ENCODE data around the gene BRSK2.
"Not testable (repeated sequence)": the region's sequence is repeated elsewhere in the genome, so short reads cannot be mapped to it uniquely, and the experiment has no call there.

The BRSK2 gene

DNA sequence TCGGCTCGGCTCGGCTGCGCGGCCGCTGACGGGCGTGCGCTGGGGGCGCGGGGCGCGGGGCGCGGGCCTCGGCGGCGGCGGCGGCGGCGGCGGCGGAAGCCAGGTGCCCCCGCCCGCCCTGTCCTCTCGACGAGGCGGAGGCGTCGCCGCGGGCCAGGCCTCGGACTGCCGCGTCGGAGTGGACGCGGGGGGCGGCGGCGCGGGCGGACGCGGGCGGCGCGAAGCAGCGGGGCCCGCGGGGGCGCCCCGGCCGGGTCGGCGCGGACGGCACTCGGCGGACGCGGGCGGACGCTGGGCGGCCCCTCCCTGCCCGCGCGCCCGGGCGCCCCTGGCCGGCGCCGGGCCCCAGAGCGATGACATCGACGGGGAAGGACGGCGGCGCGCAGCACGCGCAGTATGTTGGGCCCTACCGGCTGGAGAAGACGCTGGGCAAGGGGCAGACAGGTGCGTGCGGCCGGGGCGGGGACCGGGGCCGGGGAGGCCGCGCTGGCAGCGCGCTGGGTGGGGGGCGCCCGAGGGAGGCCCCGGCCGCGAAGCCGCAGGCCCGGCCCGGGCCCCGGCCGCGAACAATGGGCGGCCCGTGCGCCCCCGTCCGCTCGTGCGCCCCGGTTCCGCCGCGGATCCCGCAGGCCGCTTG, at the start of gene BRSK2:
Gene BRSK2, plus strand, starts transcription at position 3 of the 637 bp plus-strand sequence. Its CDS starts 351 bp downstream, at position 354.
- DNase-seq = no peak

DNA sequence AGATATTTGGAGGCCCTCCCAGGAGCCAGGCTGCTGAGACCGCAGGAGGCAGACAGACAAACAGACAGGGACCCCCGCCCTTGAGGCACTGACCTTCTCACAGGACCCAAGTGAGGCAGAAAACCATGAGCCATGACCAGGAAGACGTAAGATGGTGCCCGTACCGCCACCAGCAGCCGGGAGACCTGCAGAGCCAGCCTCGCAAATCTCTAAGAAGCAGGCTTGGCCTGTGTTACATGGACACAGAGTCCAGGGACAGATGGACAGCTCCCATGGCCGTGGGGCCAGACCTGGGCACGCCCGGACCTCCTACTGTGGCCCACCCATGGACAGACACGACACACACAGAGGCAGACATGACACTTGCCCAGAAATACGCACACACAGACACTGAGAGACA, 49.6 kb upstream of the BRSK2 start:
- no peak for DNase-seq

DNA sequence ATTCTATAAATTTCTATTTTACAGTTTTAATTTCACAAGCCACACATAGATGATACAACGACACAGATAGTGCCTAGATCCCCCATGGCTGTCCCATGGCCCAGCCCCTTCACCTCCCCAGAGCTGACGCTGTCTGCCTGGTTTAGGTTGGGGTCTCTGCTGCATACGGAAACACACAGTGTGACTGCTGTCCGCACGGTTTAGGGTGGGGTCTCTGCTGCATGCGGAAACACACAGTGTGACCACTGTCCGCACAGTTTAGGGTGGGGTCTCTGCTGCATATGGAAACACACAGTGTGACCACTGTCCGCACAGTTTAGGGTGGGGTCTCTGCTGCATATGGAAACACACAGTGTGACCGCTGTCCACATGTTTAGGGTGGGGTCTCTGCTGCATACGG, 48.5 kb upstream of the BRSK2 start:
- DNase-seq = not testable (repeated sequence)

DNA sequence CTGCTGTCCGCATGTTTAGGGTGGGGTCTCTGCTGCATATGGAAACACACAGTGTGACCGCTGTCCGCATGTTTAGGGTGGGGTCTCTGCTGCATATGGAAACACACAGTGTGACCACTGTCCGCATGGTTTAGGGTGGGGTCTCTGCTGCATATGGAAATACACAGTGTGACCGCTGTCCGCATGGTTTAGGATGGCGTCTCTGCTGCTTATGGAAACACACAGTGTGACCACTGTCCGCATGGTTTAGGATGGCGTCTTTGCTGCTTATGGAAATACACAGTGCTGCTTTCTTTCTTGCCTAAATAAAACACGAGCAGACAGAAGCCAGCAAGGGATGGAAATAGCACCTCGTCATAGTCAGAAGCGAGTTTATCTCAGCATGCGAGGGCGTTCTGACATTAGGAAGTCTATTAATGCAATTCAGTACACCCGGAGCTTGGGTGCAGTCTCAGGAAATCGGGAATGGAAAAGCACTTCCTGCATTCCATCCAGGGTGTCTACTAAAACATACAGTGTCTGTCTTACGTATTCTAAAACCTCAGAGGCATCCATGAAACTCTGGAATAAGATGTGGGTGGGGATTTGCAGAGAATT, 47.7 kb upstream of the BRSK2 start:
- DNase-seq = no peak

DNA sequence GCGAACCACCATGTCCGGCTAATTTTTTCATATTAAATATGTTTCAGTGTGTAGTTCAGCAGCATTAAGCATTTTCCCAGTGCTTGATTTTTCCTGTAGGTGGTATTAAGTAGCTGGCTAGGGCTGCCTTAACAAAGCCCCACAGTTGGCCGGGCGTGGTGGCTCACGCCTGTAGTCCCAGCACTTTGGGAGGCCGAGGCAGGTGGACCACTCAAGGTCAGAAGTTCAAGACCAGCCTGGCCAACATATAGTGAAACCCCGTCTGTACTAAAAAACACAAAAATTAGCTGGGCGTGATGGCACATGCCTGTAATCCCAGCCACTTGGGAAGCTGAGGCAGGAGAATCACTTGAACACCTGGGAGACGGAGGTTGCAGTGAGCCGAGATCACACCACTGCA, 46.8 kb upstream of the BRSK2 start:
- DNase-seq = no peak

DNA sequence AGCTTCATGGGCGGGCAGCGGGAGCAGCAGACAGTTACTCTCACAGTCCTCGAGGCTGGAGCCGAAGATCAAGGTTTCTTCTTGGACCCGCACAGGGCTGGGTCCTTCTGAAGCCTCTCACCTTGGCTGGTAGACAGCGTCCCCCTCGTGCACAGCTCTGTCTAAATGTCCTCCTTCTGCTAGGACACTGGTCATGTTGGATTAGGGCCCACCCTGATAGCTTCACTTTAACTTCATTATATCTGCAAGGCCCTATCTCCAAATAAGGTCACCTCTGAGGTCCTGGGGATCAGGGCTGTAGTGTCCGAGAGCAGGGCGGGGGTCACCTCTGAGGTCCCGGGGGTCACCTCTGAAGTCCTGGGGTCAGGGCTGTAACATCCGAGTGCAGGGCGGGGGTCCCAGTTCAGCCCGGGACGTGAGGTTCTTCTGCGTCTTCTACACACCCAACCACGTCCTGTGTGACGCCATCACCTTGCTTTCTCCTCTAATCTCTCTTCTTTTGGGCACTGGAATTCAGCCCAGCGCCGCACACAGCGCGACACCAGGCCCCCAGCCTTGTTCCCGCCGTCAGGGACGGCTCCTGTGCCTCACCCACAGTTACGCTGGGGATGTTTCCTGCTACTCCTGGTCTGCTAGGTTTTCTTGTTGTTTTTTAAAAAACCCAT, 46.2 kb upstream of the BRSK2 start:
- no peak for DNase-seq

DNA sequence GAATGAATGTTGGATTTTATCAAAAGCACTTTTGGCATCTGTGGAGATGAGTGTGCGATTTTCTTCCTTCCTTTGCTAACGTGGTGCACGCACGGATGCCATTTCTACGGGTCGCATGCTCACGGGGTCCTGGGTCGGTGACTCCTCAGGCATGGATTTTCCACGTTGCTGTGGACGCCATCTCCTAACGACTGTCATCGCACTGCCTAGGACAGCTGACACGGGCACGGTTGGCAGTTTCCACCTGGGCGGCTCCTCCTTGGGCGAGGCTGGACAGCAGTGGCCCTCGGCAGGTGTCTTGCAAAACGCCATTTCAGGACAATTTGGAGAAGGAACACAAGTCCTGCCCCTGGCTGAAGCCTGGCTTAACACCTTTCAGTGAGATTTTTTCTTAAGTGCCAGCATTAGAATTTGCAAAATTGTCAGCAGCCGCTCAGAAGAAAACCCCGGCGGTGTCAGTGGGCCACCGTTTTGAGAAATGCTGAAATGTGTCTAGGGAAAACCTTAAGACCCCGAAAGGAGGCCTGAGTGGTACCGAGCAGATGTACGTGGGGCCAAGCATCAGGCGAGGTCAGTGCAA, 45.6 kb upstream of the BRSK2 start:
- no peak for DNase-seq

DNA sequence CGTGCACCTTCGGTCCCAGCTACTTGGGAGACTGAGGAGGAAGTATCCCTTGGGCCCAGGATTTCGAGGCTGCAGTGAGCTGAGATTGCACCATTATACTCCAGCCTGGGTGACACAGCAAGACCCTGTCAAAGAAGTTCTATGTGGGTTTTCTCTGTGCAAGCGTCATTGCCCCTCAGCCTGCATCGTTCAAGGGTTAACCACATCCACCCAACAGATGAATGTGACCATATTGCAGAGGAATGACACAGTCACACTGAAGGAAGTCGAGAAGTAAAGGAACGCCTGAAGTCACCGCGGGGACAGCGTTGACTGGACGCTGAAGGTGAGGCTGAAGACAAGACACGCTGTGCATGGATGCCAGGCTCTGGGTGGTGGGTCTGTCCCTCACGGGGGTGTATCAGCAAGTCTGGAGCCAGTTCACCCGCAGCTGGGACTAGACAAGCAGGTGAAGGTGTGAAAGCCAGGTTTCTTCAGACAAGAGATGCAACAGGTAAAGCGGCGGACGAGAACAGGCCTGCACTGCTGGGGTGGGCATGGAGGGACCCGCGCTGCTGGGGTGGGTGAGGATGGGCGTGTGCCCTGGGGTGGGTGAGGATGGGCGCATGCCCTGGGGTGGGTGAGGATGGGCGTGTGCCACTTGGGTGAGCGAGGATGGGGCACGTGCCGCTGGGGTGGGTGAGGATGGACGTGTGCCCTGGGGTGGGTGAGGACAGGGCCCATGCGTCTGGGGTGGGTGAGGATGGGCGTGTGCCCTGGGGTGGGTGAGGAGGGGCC, 43.8 kb upstream of the BRSK2 start:
- no peak for DNase-seq

DNA sequence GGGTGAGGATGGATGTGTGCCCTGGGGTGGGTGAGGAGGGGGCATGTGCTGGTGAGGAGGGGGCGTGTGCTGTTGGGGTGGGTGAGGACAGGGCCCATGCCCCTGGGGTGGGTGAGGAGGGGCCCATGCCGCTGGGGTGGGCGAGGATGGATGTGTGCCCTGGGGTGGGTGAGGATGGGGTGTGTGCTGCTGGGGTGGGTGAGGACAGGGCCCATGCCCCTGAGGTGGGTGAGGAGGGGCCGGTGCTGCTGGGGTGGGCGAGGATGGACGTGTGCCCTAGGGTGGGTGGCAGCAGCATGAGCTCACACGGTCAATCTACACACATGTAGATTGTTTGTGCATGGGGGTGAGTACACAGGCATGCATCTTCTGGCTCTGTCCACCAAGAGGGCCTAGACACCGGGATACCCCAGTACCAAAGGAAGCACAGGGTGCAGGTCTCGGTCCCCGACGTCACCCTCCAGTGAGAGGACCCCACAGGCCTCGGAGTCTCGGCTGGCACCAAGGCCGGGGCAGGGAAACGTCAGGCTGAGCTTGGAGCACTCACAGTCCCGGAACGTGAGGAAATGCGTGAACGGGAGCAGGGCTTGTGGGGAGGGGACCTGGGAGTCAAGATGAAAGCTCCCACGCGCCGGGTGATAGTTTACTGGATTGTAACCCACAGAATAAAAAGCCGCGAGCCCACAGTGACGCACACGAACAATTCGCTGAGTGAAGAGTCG, 42.9 kb upstream of the BRSK2 start:
- no peak for DNase-seq

DNA sequence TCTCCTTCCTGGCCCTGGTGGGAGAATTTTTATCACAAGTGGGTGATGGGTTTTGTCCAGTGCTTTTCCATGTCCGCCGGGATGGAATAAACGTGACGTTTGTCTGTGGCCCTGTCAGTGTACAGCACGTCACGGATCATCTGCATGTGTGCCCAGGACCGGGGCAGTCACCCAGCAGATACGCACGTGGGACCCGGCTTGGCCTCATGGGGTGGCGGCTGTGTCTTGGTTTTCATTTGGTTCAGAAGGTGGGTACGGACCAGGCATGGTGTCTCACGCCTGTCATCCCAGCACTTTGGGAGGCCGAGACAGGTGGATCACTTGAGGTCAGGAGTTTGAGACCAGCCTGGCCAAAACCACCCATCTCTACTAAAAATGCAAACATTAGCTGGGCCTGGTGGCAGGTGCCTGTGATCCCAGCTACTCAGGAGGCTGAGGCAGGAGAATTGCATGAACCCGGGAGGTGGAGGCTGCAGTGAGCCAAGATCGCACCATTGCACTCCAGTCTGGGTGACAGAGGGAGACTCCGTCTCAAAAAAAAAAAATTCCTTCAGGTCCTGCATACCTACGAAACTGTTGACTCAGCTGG, 42.2 kb upstream of the BRSK2 start:
- DNase-seq = not testable (repeated sequence)

DNA sequence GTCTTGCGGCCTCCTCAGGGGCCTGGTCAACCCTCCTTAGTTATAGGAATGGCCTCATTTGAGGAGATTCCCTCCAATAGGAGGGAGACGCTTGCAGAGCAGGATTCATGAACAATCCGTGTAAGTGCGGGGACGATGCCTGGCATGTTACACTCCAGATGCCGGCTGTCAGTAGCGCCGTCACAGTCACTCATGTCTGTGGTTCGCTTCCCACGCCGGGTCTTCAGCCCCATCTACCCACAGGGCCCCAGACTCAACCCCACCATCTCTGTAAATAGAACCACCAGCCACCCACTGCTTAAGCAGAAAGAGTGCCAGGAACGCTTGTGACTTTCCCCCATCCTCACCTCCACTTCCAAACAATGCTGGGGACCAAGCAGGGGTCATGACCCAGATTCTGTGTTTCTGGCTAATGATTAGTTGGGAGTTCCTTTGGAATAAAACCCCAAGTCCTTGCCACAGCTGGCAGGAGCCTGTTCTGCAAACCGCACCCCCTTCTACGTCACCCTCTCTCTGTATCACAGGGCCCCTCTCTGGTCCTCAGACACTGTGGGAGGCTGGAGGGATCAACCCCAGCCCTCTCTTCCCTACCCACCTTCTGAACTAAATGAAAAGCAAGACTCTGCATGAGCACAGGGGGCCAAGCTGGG, 41.5 kb upstream of the BRSK2 start:
- no peak for DNase-seq

DNA sequence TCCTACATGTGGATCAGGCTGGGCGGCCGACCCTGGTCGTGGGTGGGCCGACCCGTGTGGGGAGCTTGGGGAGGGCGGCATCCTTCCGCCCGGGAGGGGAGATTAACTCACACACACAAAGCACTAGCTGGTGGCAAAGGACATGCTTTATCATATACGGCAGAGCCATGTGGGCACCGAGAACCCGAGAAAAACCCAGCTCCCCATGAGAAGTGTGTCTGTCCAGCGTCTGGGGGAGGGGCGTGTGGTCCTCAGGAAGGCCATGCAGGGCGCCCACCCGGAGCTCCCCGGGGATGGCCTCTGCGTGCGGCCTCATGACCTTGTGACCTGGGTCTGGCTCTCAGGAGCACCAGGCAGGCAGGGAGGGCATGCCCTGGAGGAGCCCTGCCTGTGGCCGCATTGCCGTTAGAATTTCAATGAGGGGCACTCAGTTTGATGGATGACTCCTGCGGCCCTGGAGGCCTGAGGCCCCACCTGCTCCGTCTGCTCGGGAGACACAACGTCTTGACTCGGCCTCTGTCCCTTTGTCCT, 40.9 kb upstream of the BRSK2 start:
- DNase-seq = no peak

DNA sequence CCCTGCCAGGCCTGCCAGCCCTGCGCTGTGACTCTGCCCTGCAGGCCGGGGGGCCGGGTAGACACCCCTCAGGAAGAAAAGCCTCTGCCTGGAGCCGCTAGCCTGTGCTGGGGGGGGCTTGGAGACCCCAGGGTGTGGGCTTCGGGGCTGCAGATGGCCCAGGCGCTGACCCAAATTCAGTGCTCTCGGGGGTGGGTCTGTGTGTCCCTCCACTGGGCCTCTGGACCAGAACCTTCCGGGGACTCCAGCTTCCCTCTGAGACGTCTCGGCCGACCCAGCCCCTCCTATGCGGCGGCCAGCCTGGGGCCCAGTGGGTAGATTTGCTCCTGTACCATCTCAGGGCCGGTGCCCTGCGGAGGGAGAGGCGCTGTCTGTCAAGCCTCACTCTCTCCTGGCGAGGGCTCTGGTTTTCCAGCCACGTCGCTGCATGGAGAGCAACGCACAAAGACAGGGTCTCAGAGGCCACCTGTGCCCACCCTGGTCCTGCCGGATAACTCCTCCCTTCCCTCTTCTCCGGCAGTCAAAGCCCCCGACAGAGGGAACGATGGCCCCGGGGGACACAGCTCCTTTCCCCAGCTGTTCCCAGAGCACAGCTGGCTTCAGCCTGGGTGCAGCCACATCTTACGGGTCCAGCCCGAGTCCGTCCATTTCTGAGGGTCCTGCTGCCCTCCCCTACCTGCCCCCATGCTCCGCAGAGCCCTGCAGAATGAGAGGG, 40.2 kb upstream of the BRSK2 start:
- no peak for DNase-seq

DNA sequence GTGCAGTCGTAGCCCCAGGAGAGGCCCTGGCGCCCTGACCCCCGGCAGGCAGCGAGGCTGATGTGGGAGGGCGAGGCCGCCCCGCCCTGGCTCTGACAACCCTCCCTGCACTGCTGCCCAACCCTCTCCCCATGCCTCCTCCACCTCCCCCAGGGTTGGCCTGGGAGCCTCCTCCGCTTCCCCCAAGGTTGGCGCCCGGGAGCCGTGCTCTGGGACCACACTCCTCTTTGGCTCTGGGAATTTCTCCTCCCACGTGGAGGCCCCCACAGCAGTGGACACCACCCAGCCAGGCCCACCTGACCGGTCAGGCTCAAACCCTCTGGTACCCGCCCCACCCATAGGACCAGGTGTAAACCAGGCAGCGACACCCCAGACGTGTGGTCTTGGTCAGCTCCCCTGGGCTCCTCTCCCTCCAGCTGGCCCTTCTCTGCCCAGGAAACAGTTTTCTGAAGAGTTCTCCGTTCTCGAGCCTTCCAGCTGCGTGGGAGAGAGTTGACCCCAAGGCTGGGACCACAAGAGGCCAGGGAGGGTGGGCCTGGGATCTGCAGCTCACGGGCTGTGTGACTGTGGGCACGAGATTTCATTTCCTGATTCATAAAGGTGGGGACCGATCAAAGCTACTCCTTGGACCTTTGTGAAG, 39.5 kb upstream of the BRSK2 start:
- DNase-seq = no peak

DNA sequence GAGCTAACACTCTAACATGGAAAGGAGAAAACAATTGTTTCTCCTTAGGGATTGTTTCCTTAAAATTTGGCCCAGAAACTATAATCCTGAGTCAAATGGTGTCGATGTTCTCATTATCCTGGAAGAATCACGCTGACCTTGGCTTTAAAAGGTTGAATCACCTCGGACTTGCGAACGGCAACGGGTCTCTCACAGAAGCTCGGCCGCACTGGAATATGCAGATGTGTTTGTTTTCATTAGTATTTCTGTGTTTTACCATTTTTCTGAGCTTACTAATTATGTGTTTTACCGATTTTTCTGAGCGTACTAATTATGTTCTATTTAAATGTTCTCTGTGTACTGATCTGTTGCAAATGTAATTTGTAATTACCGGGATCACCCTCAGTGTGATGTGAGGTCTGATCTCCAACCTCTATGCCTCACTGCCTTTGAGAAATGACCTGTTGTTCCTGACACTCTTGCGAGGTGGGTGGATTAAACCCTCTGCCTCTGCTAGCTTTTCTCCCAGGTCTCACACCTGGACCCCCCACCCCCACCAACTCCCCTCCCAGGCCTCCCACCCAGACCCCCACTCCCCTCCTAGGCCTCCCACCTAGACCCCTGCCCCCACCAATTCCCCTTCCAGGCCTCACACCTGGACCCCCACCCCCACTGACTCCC, 38.3 kb upstream of the BRSK2 start:
- DNase-seq = no peak

DNA sequence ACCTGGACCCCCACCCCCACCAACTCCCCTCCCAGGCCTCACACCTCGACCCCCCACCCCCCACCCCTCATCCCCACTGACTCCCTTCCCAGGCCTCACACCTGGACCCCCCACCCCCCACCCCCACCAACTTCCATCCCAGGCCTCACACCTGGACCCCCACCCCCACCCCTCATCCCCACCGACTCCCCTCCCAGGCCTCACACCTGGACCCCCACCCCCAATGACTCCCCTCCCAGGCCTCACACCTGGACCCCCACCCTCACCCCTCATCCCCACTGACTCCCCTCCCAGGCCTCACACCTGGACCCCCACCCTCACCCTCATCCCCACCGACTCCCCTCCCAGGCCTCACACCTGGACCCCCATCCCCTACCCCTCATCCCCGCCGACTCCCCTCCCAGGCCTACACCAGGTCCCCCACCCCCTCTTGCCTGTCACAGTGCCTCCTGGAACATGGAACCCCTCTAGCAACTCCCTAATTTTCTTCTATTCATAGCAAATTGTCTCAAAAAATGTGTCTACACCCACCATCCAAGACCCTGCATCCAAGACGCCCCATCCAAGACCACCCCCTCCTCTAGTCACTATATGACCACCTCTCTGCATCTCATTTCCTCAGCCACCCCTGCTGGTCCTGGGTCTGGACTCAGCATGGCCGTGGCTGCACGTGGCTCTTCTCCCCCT, 36.9 kb upstream of the BRSK2 start:
- no peak for DNase-seq

DNA sequence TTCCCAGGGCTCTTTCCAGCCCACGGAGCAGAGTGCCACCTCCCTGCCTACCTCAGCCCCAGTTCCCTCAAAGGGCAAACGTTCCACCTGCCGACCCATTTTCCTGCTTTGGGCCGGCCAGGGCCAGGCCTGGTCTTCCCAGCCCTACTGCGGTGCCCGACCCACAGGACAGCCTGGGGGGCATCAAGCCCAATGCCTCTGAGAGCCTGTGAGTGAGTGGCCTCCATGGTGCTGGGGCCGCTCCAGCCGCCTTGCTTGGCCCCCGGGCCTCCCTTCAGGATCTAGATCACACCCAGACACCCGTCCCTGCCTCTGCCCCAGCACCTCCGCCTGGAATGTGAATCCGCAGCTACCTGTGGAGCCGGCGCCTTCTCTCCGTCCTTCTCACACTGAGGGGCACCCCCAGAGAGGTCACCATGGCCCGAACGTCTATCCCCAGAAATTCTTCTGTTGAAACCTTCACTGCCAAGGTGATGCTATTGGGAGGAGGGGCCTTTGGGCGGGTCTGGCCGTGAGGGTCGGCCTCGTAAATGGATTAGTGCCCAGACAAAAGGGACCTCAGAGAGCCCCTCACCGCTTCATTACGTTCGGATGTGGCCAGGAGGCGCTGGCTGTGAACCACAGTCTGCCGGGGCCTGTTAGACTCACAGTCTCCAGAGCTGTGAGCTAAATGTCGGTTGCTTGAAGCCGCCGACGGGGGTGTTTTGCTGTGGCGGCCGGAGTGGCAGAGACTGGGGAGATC, 36.2 kb upstream of the BRSK2 start:
- DNase-seq = no peak

All from GF-D8 (cell line).